NCI-H460 (cell line): ENCODE data around the gene TSPAN16. TPM values are rescaled to one million over a fixed set of nuclear protein-coding genes. Genes with fewer than 3 reads are reported as not detected.
"Not testable (repeated sequence)": the region's sequence is repeated elsewhere in the genome, so short reads cannot be mapped to it uniquely, and the experiment has no call there.

Experiments
- DNase-seq: peaks from one replicate; pipeline ENCODE4 v3.0.0-alpha.2; 2016; ENCODE audit warnings: low read depth; ENCODE audit errors: extremely low read depth
- total RNA-seq: library from RNA; depleted of rRNA; stranded (reverse); fragments of >200 nt; shearing (Covaris generic); gene quantifications from 2 replicates; pipeline ENCODE4 v1.2.3, GENCODE V29; 2014

The TSPAN16 gene
- total RNA-seq, 1 experiment from 2014 or later, result not detected

GRCh38 chr19:11338569-11339253 is 42.8 kb downstream of the TSPAN16 start:
- no peak for DNase-seq

DNA sequence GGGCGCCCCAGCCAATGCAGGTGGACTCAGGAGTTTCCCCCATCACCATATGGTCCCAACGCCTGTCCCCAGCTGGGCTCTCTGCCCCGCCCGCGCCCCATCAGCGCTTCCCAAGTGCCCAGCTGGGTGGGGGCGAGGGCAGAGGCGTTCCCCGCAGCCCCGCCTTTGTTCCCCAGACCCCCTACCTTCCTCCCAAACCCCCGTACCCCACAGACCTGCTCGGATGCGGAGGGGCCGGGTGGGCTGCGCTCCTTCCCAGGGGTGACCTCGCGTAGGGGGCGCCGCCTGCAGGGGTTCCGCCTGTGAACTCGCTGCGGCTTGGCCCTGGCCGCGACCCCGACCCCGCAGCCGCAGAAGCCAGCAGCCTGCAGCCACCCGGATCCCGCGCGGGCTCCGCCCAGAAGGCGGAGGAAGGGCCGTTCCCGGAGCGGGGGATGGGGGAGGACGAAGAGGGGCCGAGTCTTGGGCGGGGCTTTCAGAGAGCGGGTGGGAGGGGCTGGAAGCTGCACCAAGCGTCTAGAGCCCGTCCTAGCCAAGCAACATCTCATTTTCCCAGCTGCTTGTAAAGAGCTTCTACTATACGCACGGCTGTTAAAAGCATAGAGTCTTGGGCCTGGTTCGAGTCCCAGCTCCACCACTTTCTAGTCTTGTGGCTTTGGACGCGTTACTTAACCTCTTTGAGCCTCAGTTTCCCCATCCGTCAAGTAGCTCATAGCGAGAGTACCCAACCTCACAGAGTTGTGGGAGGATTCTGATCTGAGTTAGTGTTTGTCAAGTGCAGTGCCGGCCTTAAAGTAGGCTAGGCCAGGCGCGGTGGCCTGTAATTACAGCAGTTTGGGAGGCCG is 43.5 kb downstream of the TSPAN16 start, which contains the start of gene RAB3D:
Gene RAB3D (minus strand): TSS at position 404 of the 845 bp plus-strand sequence. CDS start 2,258 bp downstream, outside the sequence.
- peak; percentile 83 for DNase-seq

- not testable (repeated sequence) for DNase-seq
Measured at GRCh38 chr19:11340099-11340467, 44.1 kb downstream of the TSPAN16 start.

DNA sequence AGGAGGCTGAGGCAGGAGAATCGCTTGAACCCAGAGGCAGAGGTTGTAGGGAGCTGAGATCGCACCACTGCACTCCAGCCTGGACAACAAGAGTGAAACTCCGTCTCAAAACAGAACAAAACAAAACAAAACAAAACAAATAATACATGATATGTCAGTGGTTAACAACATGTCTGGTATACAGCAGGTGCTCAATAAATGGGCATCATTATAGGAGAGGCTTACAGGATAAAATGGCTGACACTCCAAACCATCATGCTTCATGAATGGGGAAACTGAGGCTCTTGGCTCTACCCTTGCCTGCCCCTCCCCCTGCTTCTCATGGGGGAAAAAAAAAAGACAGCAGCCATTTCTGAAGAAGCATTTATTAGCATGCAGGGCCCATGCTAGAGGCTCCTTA is 46.5 kb downstream of the TSPAN16 start:
- no peak for DNase-seq

GRCh38 chr19:11345122-11345803 is 49.3 kb downstream of the TSPAN16 start:
- DNase-seq, result no peak

DNA sequence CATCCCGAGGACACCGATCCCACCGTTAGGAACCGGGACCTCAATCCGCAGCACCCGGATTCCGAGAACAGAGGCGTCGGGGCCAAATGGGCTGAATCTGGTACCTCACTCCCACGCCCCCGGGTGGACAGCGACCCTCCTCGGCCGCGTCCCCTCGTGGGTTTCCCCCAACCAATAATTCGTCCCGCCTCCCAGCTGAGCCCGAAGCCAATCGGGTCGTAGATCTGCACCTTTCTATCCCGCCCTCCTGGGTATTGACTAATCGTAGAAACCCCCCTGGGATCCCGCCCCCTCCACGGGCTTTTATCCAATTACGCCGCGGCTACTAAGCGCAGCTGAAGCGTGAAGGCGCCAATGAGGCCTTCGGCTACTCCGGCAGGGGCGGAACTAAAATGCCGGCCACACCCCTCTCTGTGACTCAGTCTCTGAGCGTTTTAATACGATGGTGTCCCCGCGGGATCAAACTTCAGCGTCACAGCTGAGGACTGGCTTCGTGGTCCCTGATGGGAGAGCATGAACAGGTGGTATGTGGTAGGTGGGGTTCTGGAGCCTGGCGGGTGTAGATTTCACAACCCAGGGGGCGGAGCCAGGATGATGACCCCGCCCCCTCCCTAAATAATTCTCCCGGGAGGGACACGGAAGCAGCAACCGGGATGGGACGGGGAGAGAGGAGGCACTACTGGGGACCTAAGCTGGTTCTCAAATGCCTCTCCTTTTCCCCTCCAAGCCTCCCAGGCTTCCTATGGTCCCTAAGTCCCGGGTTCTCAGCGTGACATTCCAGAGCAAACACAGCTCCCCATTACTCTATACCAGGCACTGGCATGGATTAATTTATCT is 50.4 kb downstream of the TSPAN16 start, which contains the start of the genes CCDC159 and TMEM205:
Gene CCDC159 (plus strand): TSS at position 416 of the 837 bp plus-strand sequence. CDS start 88 bp downstream, at position 504.
Gene TMEM205 (minus strand): TSS at position 165 of the 837 bp plus-strand sequence. CDS start 649 bp downstream, outside the sequence.
- DNase-seq, result peak; percentile 97

GRCh38 chr19:11347546-11348039 is 51.6 kb downstream of the TSPAN16 start:
- no peak for DNase-seq

DNA sequence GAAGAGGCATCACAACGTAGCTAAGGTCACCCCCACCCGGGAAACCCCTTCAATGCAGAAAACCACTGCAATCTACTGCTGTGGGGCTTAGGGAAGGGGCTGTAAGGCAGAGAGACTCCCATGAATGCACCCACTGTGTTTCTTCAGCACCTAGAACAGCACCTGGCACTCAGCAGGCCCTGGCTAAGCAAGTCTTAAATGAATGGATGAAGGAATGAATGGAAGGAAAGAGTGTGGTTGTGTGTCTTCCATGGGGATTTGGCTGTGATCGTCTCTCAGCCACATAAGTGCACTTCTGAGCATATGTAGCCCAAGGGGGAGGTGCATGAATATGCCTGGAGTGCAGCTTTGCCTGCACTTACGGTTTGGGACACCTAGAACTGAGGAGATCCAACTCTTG is 53.2 kb downstream of the TSPAN16 start:
- no peak for DNase-seq

DNA sequence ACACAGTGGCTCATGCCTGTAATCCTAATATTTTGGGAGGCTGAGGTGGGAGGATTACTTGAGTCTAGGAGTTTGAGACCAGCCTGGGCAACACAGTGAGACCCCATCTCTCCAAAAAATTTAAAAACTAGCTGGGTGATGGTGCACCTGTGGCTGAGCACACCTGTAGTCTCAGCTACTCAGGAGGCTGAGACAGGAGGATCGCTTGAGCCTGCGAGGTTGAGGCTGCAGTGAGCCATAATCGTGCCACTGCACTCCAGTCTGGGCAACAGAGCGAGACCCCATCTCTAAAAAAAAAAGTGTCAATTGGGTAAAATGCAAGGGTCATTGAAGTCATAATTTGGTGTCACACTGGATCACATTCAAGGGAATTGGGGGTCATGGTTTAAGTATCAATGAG is 58.1 kb downstream of the TSPAN16 start:
- not testable (repeated sequence) for DNase-seq

DNA sequence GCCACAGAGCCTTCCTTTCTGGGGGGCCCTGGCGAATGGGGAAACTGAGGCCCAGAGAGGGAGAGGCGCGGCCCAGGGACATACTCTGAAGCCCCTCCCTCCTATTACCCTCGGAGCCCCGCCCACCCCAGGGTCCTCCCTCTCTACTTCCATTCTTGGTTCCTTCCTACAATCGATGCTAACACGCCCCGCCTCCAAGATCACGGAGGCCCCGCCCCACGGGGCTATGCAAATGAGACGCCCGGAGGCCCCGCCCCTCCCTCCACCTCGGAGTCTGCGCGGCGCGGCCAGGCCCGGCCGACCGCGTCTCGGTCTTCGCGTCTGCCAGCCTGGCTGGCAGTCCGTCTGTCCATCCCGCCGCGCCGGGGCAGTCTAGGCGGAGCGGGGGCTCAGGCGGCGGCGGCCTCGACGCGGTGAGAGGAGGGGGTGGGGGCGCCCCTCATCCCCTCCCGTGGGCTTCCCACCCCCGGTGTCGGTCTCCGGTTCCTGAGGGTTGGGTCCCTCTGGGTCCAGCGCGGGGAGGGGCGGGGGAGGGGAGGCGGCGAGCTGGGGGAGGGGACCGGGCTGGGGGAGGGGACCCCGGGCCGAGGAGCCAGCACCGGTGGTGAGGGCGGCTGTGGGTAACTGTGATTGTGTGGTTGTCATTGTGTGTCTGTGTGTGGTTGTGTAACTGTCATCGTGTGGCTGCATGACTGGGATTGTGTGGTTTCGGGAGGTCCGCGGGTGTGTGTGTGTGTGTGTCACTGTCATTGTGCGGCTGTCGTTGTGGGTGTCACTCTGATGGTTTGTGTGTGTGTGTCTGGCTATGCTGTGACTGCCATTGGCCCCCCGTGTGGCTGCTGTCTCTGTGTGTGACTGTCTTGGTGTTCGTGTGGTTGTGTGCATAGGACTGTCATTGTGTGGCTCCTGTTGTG is 59.5 kb downstream of the TSPAN16 start, which contains the start of gene PLPPR2:
Gene PLPPR2 (plus strand): TSS at position 273 of the 914 bp plus-strand sequence. CDS start 2,242 bp downstream, outside the sequence.
- peak; percentile 83 for DNase-seq

- no peak for DNase-seq
Measured at GRCh38 chr19:11356074-11356397, 60.1 kb downstream of the TSPAN16 start.

- no peak for DNase-seq
Measured at GRCh38 chr19:11356676-11357550, 61.0 kb downstream of the TSPAN16 start.

DNA sequence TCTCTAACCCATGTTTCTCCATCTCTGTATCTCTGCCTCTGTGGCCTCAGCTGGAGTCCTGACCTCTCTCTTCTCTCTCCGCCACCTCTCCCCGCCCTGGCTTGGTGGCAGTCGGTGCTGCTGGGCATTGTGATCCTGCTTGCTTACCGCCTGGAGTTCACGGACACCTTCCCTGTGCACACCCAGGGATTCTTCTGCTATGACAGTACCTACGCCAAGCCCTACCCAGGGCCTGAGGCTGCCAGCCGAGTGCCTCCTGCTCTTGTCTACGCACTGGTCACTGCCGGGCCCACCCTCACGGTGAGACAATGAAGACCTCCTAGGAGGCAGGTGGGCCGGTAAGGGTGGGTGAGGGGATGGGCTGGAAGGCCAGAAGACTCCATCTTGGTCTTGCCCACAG is 63.5 kb downstream of the TSPAN16 start:
- no peak for DNase-seq

DNA sequence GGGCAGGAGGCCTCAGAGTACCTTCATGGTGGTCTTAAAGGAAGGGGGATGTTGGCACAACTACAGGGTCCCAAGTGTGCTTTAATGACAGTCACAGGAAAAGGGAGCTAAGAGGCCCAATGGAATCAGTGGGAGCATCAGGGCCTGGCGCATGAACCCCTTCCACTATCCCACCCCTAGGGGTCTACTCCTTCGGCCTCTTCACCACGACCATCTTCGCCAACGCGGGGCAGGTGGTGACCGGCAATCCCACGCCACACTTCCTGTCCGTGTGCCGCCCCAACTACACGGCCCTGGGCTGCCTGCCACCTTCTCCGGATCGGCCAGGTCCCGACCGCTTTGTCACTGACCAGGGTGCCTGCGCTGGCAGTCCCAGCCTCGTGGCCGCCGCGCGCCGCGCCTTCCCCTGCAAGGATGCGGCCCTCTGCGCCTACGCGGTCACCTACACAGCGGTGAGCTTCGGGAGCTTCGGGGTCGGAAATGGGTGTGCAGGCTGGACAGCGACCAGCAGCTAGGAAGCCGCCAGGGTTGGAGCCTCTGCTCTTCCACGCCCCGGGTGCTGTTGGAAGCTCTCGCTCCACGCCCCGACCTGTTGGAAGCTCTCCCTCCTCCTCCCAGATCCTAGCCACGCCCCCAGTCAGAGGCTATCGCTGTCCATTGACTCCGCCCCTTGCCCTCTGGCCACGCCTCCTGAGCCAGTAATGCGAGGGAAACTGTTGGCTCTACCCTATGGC is 65.2 kb downstream of the TSPAN16 start:
- no peak for DNase-seq

DNA sequence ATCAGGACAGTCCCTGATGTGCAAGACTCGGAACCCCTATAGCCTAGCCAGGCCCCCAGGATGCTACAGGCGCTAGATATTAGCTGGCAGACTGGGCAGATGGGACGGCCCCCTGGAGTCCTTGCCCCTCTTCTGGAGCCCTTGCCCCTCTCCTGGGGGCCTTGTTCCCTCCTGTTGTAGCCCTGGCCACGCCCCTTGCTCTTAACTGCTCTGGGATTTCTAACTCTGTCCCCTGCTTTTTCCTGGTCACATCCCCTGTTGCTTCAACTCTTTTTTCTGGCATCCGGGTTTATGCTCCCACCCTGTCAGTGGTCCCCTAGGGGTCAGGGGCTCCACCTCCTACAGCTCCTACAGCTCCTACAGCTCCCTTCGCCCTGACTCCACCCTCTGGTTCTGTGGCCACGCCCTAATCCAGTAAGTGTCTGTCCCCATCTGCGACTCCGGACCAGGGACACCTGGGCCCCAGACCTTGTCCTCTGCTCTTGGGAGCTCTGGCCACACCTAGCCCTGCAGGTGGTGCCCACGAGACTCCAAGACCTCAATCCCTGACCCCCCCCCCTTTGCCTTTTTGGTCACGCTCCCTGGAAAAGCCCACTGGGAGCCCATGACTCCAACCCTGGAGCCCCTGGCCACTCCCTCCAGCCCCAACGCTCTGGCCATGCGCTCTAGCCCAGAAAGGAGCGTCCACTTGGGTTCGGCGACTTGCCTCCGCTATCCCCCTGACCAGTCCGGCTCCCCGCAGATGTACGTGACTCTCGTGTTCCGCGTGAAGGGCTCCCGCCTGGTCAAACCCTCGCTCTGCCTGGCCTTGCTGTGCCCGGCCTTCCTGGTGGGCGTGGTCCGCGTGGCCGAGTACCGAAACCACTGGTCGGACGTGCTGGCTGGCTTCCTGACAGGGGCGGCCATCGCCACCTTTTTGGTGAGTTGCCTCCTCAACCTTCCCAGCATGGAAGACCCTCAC is 66.1 kb downstream of the TSPAN16 start:
- DNase-seq, result no peak

DNA sequence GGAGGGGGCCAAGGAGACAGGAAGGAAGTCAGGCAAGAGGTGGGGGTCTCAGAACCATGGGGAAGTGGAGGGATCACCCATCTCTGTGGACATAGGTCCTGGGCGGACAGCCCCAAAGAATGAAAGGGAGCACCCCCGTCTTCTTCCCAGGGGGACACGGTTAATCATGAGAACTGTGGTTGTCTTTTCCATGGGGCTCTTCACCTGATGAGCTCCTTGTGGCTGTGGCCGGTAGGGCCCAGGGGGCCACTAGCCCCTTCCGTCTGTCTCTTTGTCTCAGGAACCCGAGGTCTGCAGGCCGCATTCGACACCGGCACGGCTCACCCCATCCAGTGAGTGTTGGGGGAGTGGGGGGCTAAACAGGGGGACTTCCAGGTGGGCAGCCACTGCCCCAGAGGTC is 67.9 kb downstream of the TSPAN16 start:
- no peak for DNase-seq
